HepG2 (cell line): ENCODE data around the gene IPMK. TPM values are rescaled to one million over a fixed set of nuclear protein-coding genes. Genes with fewer than 3 reads are reported as not detected.

ENCODE experiments used
- CCAR2 ChIP-seq: fragments of 200-400 bp; formaldehyde crosslinking; optimal IDR thresholded peaks from 2 replicates; pipeline ENCODE3; 2018; ENCODE audit warnings: low read depth, mild to moderate bottlenecking, low read length, moderate library complexity
- JUND ChIP-seq: sonication (generic); formaldehyde crosslinking; IDR thresholded peaks from 2 replicates; pipeline ENCODE4 v1.8.0; 2022; ENCODE audit warnings: mild to moderate bottlenecking, missing genetic modification reagents
- NR3C1 ChIP-seq: sonication (generic); formaldehyde crosslinking; IDR thresholded peaks from 2 replicates; pipeline ENCODE4 v1.4.0; 2020; ENCODE audit warnings: missing genetic modification reagents
- SIX4 ChIP-seq: sonication (generic); formaldehyde crosslinking; IDR thresholded peaks from 2 replicates; pipeline ENCODE4 v1.4.0; 2020; ENCODE audit warnings: missing genetic modification reagents
- SYNCRIP ChIP-seq: fragments of 200-400 bp; formaldehyde crosslinking; IDR thresholded peaks from 2 replicates; pipeline ENCODE4 v1.6.1; 2018; ENCODE audit warnings: mild to moderate bottlenecking, low read depth, low read length; ENCODE audit not compliant: insufficient read depth
- TBX3 ChIP-seq: fragments of 450-650 bp; IDR thresholded peaks from 2 replicates; pipeline ENCODE4 v1.6.1; 2017; ENCODE audit warnings: antibody characterized with exemption, mild to moderate bottlenecking, inconsistent platforms, borderline replicate concordance
- ZFP82 ChIP-seq: sonication (generic); formaldehyde crosslinking; IDR thresholded peaks from 2 replicates; pipeline ENCODE4 v1.5.1; 2020; ENCODE audit warnings: mild to moderate bottlenecking, missing genetic modification reagents, borderline replicate concordance
- ZFY ChIP-seq: sonication (generic); formaldehyde crosslinking; IDR thresholded peaks from 2 replicates; pipeline ENCODE4 v1.4.0; 2020; ENCODE audit warnings: missing genetic modification reagents
- ZNF317 ChIP-seq: sonication (generic); formaldehyde crosslinking; IDR thresholded peaks from 2 replicates; pipeline ENCODE4 v1.5.0; 2020; ENCODE audit warnings: mild to moderate bottlenecking, missing genetic modification reagents
- ZNF33A ChIP-seq: sonication (generic); formaldehyde crosslinking; IDR thresholded peaks from 2 replicates; pipeline ENCODE4 v1.5.1; 2020; ENCODE audit warnings: missing genetic modification reagents, mild to moderate bottlenecking, moderate library complexity, borderline replicate concordance
- ZNF468 ChIP-seq: sonication (generic); formaldehyde crosslinking; IDR thresholded peaks from 2 replicates; pipeline ENCODE4 v1.8.0; 2022; ENCODE audit warnings: mild to moderate bottlenecking, moderate library complexity, missing genetic modification reagents
- ZNF550 ChIP-seq: sonication (generic); formaldehyde crosslinking; IDR thresholded peaks from 2 replicates; pipeline ENCODE4 v1.4.0; 2020; ENCODE audit warnings: mild to moderate bottlenecking, missing genetic modification reagents, borderline replicate concordance
- ZNF703 ChIP-seq: sonication (generic); formaldehyde crosslinking; IDR thresholded peaks from 2 replicates; pipeline ENCODE4 v1.5.1; 2020; ENCODE audit warnings: missing genetic modification reagents, mild to moderate bottlenecking, moderate library complexity, borderline replicate concordance
- ZNF772 ChIP-seq: sonication (generic); formaldehyde crosslinking; IDR thresholded peaks from 2 replicates; pipeline ENCODE4 v1.5.0; 2020; ENCODE audit warnings: mild to moderate bottlenecking, missing genetic modification reagents
- ZNF790 ChIP-seq: sonication (generic); formaldehyde crosslinking; IDR thresholded peaks from 2 replicates; pipeline ENCODE4 v1.8.0; 2022; ENCODE audit warnings: missing genetic modification reagents, mild to moderate bottlenecking, borderline replicate concordance
- ZNF841 ChIP-seq: sonication (generic); formaldehyde crosslinking; IDR thresholded peaks from 2 replicates; pipeline ENCODE4 v1.8.1; 2023; ENCODE audit warnings: missing genetic modification reagents, borderline replicate concordance
- ZSCAN31 ChIP-seq: sonication (generic); formaldehyde crosslinking; IDR thresholded peaks from 2 replicates; pipeline ENCODE4 v1.5.0; 2020; ENCODE audit warnings: low read depth, mild to moderate bottlenecking, missing genetic modification reagents
- polyA plus RNA-seq, 8 experiments: library from polyadenylated mRNA; depleted of rRNA in 3 of 8; stranded (reverse) in 7 of 8; unstranded in 1 of 8; fragments of >200 nt; fragmentation: Illumina TruSeq in 4 of 8; extraction: Trizol in 4 of 8; gene quantifications; 2 replicates each; pipeline versions ENCODE4 v1.2.1 to v1.2.3, GENCODE V29; 2011 to 2016; ENCODE audit warnings: low read depth in 4 of 8, missing spikeins in 1 of 8, mixed read lengths in 1 of 8; ENCODE audit not compliant: insufficient read depth in 1 of 8
- total RNA-seq, 5 experiments: library from RNA; depleted of rRNA; stranded (reverse); fragments of >200 nt; fragmentation: Illumina TruSeq; extraction: Trizol; gene quantifications; 2 replicates each; pipeline ENCODE4 v1.2.3, GENCODE V29; 2016; ENCODE audit warnings: low read depth in 1 of 5
- TF ChIP-seq, protein P1 (sequence below): sonication (generic); formaldehyde crosslinking; IDR thresholded peaks from 2 replicates; pipeline ENCODE4 v1.4.0; 2020; ENCODE audit warnings: missing genetic modification reagents
- TF ChIP-seq, protein P2 (sequence below): sonication (generic); formaldehyde crosslinking; IDR thresholded peaks from 2 replicates; pipeline ENCODE4 v1.5.0; 2020; ENCODE audit warnings: mild to moderate bottlenecking, missing genetic modification reagents, borderline replicate concordance

The IPMK gene
- total and polyA plus RNA-seq, 2 of the 13 experiments (the other 11 are each of a cell fraction or from before 2014, with no cell fraction given): 2.7 to 3.9 TPM

DNA sequence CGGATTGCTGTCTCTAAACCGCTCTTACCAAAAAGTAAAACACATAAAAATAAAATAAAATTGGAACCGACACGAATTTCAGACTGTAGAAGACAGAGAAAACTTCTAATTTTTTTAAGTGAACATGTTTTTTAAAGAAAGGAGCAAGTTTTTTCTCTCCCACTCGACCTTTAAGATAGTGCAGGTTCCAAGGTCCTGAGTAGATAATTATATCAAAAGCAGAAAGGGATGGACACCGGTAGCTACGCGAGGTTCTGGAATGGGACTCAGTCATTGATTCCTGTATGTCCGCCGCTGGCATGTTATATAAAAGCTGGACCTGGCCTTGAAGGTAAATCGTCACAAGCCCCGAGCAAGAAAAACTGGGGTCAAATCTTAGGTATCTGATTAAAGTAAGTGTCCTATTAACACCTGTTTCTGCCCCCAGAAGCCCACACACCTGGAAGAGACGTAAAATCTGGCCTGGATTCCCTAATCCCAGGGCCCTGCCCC, 806 bp upstream of the IPMK start (continued):
- TF ChIP-seq ZNF33A (CRISPR knock-in tag) (no peak), ZNF550 (CRISPR knock-in tag) (no peak), SYNCRIP (no peak), ZNF468 (no peak), ZNF790 (CRISPR knock-in tag) (no peak), ZNF703 (no peak), ZFP82 (CRISPR knock-in tag) (0 out of 2 replicates have a peak, but pooled peaks have one; percentile 34), ZNF317 (CRISPR knock-in tag) (no peak), ZSCAN31 (CRISPR knock-in tag) (no peak), ZNF841 (CRISPR knock-in tag) (no peak), TBX3 (no peak), SIX4 (0 out of 2 replicates have a peak, but pooled peaks have one; percentile 6), ZNF772 (no peak), CCAR2 (peak; percentile 73), ZFY (CRISPR knock-in tag) (no peak), NR3C1 (CRISPR knock-in tag) (no peak), JUND (CRISPR knock-in tag) (no peak)
- TF ChIP-seq, protein P1, sequence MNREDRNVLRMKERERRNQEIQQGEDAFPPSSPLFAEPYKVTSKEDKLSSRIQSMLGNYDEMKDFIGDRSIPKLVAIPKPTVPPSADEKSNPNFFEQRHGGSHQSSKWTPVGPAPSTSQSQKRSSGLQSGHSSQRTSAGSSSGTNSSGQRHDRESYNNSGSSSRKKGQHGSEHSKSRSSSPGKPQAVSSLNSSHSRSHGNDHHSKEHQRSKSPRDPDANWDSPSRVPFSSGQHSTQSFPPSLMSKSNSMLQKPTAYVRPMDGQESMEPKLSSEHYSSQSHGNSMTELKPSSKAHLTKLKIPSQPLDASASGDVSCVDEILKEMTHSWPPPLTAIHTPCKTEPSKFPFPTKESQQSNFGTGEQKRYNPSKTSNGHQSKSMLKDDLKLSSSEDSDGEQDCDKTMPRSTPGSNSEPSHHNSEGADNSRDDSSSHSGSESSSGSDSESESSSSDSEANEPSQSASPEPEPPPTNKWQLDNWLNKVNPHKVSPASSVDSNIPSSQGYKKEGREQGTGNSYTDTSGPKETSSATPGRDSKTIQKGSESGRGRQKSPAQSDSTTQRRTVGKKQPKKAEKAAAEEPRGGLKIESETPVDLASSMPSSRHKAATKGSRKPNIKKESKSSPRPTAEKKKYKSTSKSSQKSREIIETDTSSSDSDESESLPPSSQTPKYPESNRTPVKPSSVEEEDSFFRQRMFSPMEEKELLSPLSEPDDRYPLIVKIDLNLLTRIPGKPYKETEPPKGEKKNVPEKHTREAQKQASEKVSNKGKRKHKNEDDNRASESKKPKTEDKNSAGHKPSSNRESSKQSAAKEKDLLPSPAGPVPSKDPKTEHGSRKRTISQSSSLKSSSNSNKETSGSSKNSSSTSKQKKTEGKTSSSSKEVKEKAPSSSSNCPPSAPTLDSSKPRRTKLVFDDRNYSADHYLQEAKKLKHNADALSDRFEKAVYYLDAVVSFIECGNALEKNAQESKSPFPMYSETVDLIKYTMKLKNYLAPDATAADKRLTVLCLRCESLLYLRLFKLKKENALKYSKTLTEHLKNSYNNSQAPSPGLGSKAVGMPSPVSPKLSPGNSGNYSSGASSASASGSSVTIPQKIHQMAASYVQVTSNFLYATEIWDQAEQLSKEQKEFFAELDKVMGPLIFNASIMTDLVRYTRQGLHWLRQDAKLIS (CRISPR knock-in tag): no peak
- TF ChIP-seq, protein P2, sequence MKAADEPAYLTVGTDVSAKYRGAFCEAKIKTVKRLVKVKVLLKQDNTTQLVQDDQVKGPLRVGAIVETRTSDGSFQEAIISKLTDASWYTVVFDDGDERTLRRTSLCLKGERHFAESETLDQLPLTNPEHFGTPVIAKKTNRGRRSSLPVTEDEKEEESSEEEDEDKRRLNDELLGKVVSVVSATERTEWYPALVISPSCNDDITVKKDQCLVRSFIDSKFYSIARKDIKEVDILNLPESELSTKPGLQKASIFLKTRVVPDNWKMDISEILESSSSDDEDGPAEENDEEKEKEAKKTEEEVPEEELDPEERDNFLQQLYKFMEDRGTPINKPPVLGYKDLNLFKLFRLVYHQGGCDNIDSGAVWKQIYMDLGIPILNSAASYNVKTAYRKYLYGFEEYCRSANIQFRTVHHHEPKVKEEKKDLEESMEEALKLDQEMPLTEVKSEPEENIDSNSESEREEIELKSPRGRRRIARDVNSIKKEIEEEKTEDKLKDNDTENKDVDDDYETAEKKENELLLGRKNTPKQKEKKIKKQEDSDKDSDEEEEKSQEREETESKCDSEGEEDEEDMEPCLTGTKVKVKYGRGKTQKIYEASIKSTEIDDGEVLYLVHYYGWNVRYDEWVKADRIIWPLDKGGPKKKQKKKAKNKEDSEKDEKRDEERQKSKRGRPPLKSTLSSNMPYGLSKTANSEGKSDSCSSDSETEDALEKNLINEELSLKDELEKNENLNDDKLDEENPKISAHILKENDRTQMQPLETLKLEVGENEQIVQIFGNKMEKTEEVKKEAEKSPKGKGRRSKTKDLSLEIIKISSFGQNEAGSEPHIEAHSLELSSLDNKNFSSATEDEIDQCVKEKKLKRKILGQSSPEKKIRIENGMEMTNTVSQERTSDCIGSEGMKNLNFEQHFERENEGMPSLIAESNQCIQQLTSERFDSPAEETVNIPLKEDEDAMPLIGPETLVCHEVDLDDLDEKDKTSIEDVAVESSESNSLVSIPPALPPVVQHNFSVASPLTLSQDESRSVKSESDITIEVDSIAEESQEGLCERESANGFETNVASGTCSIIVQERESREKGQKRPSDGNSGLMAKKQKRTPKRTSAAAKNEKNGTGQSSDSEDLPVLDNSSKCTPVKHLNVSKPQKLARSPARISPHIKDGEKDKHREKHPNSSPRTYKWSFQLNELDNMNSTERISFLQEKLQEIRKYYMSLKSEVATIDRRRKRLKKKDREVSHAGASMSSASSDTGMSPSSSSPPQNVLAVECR (CRISPR knock-in tag): no peak
